ENCODE results near the gene COL16A1. TPM values are rescaled to one million over a fixed set of nuclear protein-coding genes. Genes with fewer than 3 reads are reported as not detected.
A peak's percentile ranks its signal among the peaks of the same experiment; 100 is the strongest.

Gene COL16A1
- 100 to 1,000 TPM in 10 of 12 donors, 10 to 100 TPM in 1, not detected in 1; 76.0 to 346 (median 123) TPM for polyA plus RNA-seq (ENCODE audit: insufficient read length in 12 of 12)
- long read RNA-seq, donor 1, full-length matches to known transcripts = 1 of 13 reads
- long read RNA-seq, donor 1, partial matches to known transcripts = 12 of 13 reads
- long read RNA-seq, donor 1, other reads (novel, unspliced or antisense) = 0 of 13 reads
- long read RNA-seq, donor 2, full-length matches to known transcripts = 2 of 7 reads
- long read RNA-seq, donor 2, partial matches to known transcripts = 5 of 7 reads
- long read RNA-seq, donor 2, other reads (novel, unspliced or antisense) = 0 of 7 reads
- long read RNA-seq, donor 3, full-length matches to known transcripts = 1 of 6 reads
- long read RNA-seq, donor 3, partial matches to known transcripts = 5 of 6 reads
- long read RNA-seq, donor 3, other reads (novel, unspliced or antisense) = 0 of 6 reads
- long read RNA-seq, donor 4, full-length matches to known transcripts = 1 of 1 reads
- long read RNA-seq, donor 4, partial matches to known transcripts = 0 of 1 reads
- long read RNA-seq, donor 4, other reads (novel, unspliced or antisense) = 0 of 1 reads
- long read RNA-seq, donor 5, full-length matches to known transcripts = 1 of 7 reads
- long read RNA-seq, donor 5, partial matches to known transcripts = 6 of 7 reads
- long read RNA-seq, donor 5, other reads (novel, unspliced or antisense) = 0 of 7 reads
- long read RNA-seq, donor 6, partial matches to known transcripts = 5 of 5 reads
- long read RNA-seq, donor 6, other reads (novel, unspliced or antisense) = 0 of 5 reads
- long read RNA-seq, donor 7, full-length matches to known transcripts = 1 of 15 reads
- long read RNA-seq, donor 7, partial matches to known transcripts = 14 of 15 reads
- long read RNA-seq, donor 7, other reads (novel, unspliced or antisense) = 0 of 15 reads
- long read RNA-seq, donor 8, partial matches to known transcripts = 13 of 13 reads
- long read RNA-seq, donor 8, other reads (novel, unspliced or antisense) = 0 of 13 reads
- long read RNA-seq, donor 9, full-length matches to known transcripts = 2 of 25 reads
- long read RNA-seq, donor 9, partial matches to known transcripts = 23 of 25 reads
- long read RNA-seq, donor 9, other reads (novel, unspliced or antisense) = 0 of 25 reads
- long read RNA-seq, donor 10, full-length matches to known transcripts = 4 of 9 reads
- long read RNA-seq, donor 10, partial matches to known transcripts = 5 of 9 reads
- long read RNA-seq, donor 10, other reads (novel, unspliced or antisense) = 0 of 9 reads
- long read RNA-seq, donor 11, full-length matches to known transcripts = 2 of 14 reads
- long read RNA-seq, donor 11, partial matches to known transcripts = 12 of 14 reads
- long read RNA-seq, donor 11, other reads (novel, unspliced or antisense) = 0 of 14 reads

- peak; percentile 90 for DNase-seq
Measured at GRCh38 chr1:31703431-31704270, at the start of gene COL16A1. Gene COL16A1 (minus strand): TSS chr1:31704017. CDS start chr1:31702193, 1,824 bp downstream.

- DNase-seq = no peak
Measured at GRCh38 chr1:31752952-31753475, 49.2 kb upstream of the COL16A1 start.

GRCh38 chr1:31752258-31752657 is 48.4 kb upstream of the COL16A1 start:
- no peak for DNase-seq

- no peak for DNase-seq
Measured at GRCh38 chr1:31751822-31752241, 48.0 kb upstream of the COL16A1 start.

- no peak for DNase-seq
Measured at GRCh38 chr1:31750858-31751510, 47.2 kb upstream of the COL16A1 start.

GRCh38 chr1:31749785-31750735 is 46.2 kb upstream of the COL16A1 start:
- no peak for DNase-seq

- DNase-seq = no peak
Measured at GRCh38 chr1:31748365-31748764, 44.5 kb upstream of the COL16A1 start.

GRCh38 chr1:31747304-31747703 is 43.5 kb upstream of the COL16A1 start:
- DNase-seq = no peak

- no peak for DNase-seq
Measured at GRCh38 chr1:31746687-31747086, 42.9 kb upstream of the COL16A1 start.

- no peak for DNase-seq
Measured at GRCh38 chr1:31745946-31746670, 42.3 kb upstream of the COL16A1 start.

GRCh38 chr1:31745096-31745945 is 41.5 kb upstream of the COL16A1 start:
- no peak for DNase-seq

- no peak for DNase-seq
Measured at GRCh38 chr1:31744165-31744888, 40.5 kb upstream of the COL16A1 start.

- DNase-seq = no peak
Measured at GRCh38 chr1:31742462-31743212, 38.8 kb upstream of the COL16A1 start.

- DNase-seq = no peak
Measured at GRCh38 chr1:31739346-31739745, 35.5 kb upstream of the COL16A1 start.

- DNase-seq = no peak
Measured at GRCh38 chr1:31736675-31737074, 32.9 kb upstream of the COL16A1 start.
